PC-9 (cell line): ENCODE measurements around the gene SEMA4B. TPM values are rescaled to one million over a fixed set of nuclear protein-coding genes. Genes with fewer than 3 reads are reported as not detected.
A peak's percentile ranks its signal among the peaks of the same experiment; 100 is the strongest.

Source experiments
- BruUV-seq: library from RNA; stranded (reverse); fragments of 400-500 nt; replicated peaks from 2 replicates; lab custom pipeline; 2021; lab: Mats Ljungman, UMichigan
- CTCF ChIA-PET: fragments of 300-600 bp; sonication (Branson Sonifier 250); formaldehyde crosslinking; loops from one replicate; lab custom pipeline; 2022; ENCODE audit warnings: antibody characterized with exemption; lab: Charles Lee
- POLR2A ChIA-PET: fragments of 300-600 bp; sonication (Branson Sonifier 250); formaldehyde crosslinking; loops from one replicate; lab custom pipeline; 2022; ENCODE audit warnings: antibody characterized with exemption; ENCODE audit not compliant: unreplicated experiment; lab: Charles Lee
- DNase-seq, 2 experiments: peaks; one replicate each; pipeline versions ENCODE4 v3.0.0 to v3.0.0-alpha.2; 2015 to 2022; ENCODE audit warnings: mixed read lengths in 1 of 2
- H2AFZ ChIP-seq: fragments of 200-600 bp; sonication (generic); 2 replicates; pipeline ENCODE4 v1.8.1; 2017; ENCODE audit warnings: antibody characterized with exemption
- H3F3A ChIP-seq: fragments of 200-600 bp; sonication (generic); 2 replicates; pipeline ENCODE4 v1.8.1; 2017; ENCODE audit warnings: antibody characterized with exemption, mild to moderate bottlenecking, low read depth; ENCODE audit not compliant: insufficient read depth
- H3K27ac ChIP-seq: fragments of 200-600 bp; sonication (generic); 2 replicates; pipeline ENCODE4 v1.6.1; 2016; ENCODE audit warnings: mixed run types
- H3K27me3 ChIP-seq: fragments of 200-600 bp; sonication (generic); 2 replicates; pipeline ENCODE4 v1.6.1; 2016; ENCODE audit warnings: low read depth, mixed run types; ENCODE audit not compliant: insufficient read depth
- H3K36me3 ChIP-seq: fragments of 200-600 bp; sonication (generic); 2 replicates; pipeline ENCODE4 v1.6.1; 2016; ENCODE audit warnings: low read depth, mixed run types
- H3K4me1 ChIP-seq: fragments of 200-600 bp; sonication (generic); replicated peaks from 2 replicates; pipeline ENCODE4 v1.6.1; 2016; ENCODE audit warnings: mixed run types; ENCODE audit not compliant: insufficient read depth
- H3K4me2 ChIP-seq: fragments of 200-600 bp; sonication (generic); 2 replicates; pipeline ENCODE4 v1.6.1; 2017; ENCODE audit warnings: mixed run types
- H3K4me3 ChIP-seq: fragments of 200-600 bp; sonication (generic); 2 replicates; pipeline ENCODE4 v1.6.1; 2016; ENCODE audit warnings: mixed run types
- H3K79me2 ChIP-seq: fragments of 200-600 bp; sonication (generic); 2 replicates; pipeline ENCODE4 v1.6.1; 2017; ENCODE audit warnings: low read depth, mixed run types
- H3K9me2 ChIP-seq: fragments of 200-600 bp; sonication (generic); 2 replicates; pipeline ENCODE4 v1.8.1; 2017; ENCODE audit warnings: mild to moderate bottlenecking; ENCODE audit not compliant: insufficient read depth
- H3K9me3 ChIP-seq: fragments of 200-600 bp; sonication (generic); 2 replicates; pipeline ENCODE4 v1.8.1; 2016; ENCODE audit warnings: low read depth; ENCODE audit not compliant: insufficient read depth
- H4K20me1 ChIP-seq: fragments of 200-600 bp; sonication (generic); 2 replicates; pipeline ENCODE4 v1.8.1; 2017; ENCODE audit not compliant: insufficient read depth
- CTCF ChIP-seq: fragments of 200-600 bp; sonication (generic); conservative IDR thresholded peaks from 2 replicates; pipeline ENCODE4 v1.6.1; 2017; ENCODE audit warnings: mixed run types, antibody characterized with exemption, mild to moderate bottlenecking, moderate library complexity
- EZH2 ChIP-seq: fragments of 200-600 bp; sonication (generic); IDR thresholded peaks from 2 replicates; pipeline ENCODE4 v1.8.0; 2017; ENCODE audit warnings: antibody characterized with exemption, low read depth
- intact Hi-C: fragments of 100-400 bp; cut with micrococcal nuclease; formaldehyde crosslinking; loops from one replicate; pipeline ENCODE4 v1.10.0; 2022; ENCODE audit not compliant: unreplicated experiment
- total RNA-seq: library from RNA; stranded (reverse); gene quantifications from 2 replicates; pipeline ENCODE4 v1.2.3, GENCODE V29; 2021

The SEMA4B gene
- total RNA-seq, 1 experiment from 2014 or later: 70.7 TPM

GRCh38 chr15:90217671-90218394 lies 16.7 kb downstream of the SEMA4B start:
- Histone ChIP-seq H3K27me3 (no peaks in the 10 kb centered on the region), H3K27ac (no peak overlapping the region), H3F3A (peaks cover 64% of the 10 kb centered on the region), H3K4me2 (no peak overlapping the region), H3K79me2 (peaks cover 65% of the 10 kb centered on the region), H3K4me1 (peaks cover 27% of the 10 kb centered on the region), H2AFZ (no peak overlapping the region), H3K9me3 (no peaks in the 10 kb centered on the region), H3K36me3 (peaks cover 46% of the 10 kb centered on the region), H4K20me1 (no peaks in the 10 kb centered on the region), H3K4me3 (no peak overlapping the region), H3K9me2 (no peaks in the 10 kb centered on the region)
- CTCF ChIA-PET: interaction anchor here (0.6 to 1.0 kb wide), 2 partner anchors 61 kb away, joined by 6 to 17 read pairs; no protein-coding TSS in a partner anchor
- BruUV-seq: no TSS peak
- POLR2A ChIA-PET: no interaction called here
- DNase-seq: no peak
- intact Hi-C loops: no loop called here
- no peak for TF ChIP-seq CTCF
- no peak for TF ChIP-seq EZH2

GRCh38 chr15:90219421-90220141 lies 18.5 kb downstream of the SEMA4B start:
- Histone ChIP-seq H3K9me2 (no peaks in the 10 kb centered on the region), H3K27me3 (no peaks in the 10 kb centered on the region), H3K36me3 (peaks cover 50% of the 10 kb centered on the region), H2AFZ (no peak overlapping the region), H3K4me1 (peaks cover 9% of the 10 kb centered on the region), H3K27ac (no peak overlapping the region), H4K20me1 (no peaks in the 10 kb centered on the region), H3K79me2 (peaks cover 49% of the 10 kb centered on the region), H3K4me3 (no peak overlapping the region), H3K4me2 (no peak overlapping the region), H3F3A (peaks cover 55% of the 10 kb centered on the region), H3K9me3 (no peaks in the 10 kb centered on the region)
- ChIA-PET POLR2A (no interaction called here), CTCF (interaction anchor here (0.6 kb wide), 1 partner anchor 53 kb away, joined by 3 read pairs; no protein-coding TSS in a partner anchor)
- DNase-seq: peak in 1 of 2 experiments; percentile 29
- intact Hi-C loops: no loop called here
- peak; percentile 72 for TF ChIP-seq CTCF
- TF ChIP-seq EZH2: no peak
- no TSS peak for BruUV-seq

- no peaks in the 10 kb centered on the region for H3K9me2 ChIP-seq
- ChIA-PET CTCF (interaction anchor here (0.6 to 1.1 kb wide), 7 partner anchors 21 to 677 kb away, joined by 3 to 6 read pairs (median 4); partner anchors contain the start of gene SEMA4B), POLR2A (interaction anchor here (0.6 kb wide), 1 partner anchor 11 kb away, joined by 5 read pairs; no protein-coding TSS in a partner anchor)
- peaks cover 43% of the 10 kb centered on the region for H3K36me3 ChIP-seq
- H3K27me3 ChIP-seq: no peaks in the 10 kb centered on the region
- peaks cover 54% of the 10 kb centered on the region for H3F3A ChIP-seq
- no TSS peak for BruUV-seq
- intact Hi-C loops: no loop called here
- H3K4me2 ChIP-seq: no peak overlapping the region
- no peaks in the 10 kb centered on the region for H3K4me1 ChIP-seq
- no peaks in the 10 kb centered on the region; the same call in 1 of the 2 replicates for H4K20me1 ChIP-seq
- DNase-seq: peak; percentile 57 to 66
- H3K27ac ChIP-seq: no peak overlapping the region
- H3K9me3 ChIP-seq: no peaks in the 10 kb centered on the region
- H2AFZ ChIP-seq: no peak overlapping the region
- H3K79me2 ChIP-seq: peaks cover 31% of the 10 kb centered on the region
- TF ChIP-seq EZH2: no peak
- peak; percentile 62 for TF ChIP-seq CTCF
- no peak overlapping the region for H3K4me3 ChIP-seq
These were observed 20.2 kb downstream of the SEMA4B start for GRCh38 chr15:90221246-90221900.
